ENCODE data around the gene PUS7. TPM values are rescaled to one million over a fixed set of nuclear protein-coding genes. Genes with fewer than 3 reads are reported as not detected.
A peak's percentile ranks its signal among the peaks of the same experiment; 100 is the strongest.
"Not testable (repeated sequence)": the region's sequence is repeated elsewhere in the genome, so short reads cannot be mapped to it uniquely, and the experiment has no call there.

PUS7 gene
- total RNA-seq, 1 donor: 16.8 TPM

DNA sequence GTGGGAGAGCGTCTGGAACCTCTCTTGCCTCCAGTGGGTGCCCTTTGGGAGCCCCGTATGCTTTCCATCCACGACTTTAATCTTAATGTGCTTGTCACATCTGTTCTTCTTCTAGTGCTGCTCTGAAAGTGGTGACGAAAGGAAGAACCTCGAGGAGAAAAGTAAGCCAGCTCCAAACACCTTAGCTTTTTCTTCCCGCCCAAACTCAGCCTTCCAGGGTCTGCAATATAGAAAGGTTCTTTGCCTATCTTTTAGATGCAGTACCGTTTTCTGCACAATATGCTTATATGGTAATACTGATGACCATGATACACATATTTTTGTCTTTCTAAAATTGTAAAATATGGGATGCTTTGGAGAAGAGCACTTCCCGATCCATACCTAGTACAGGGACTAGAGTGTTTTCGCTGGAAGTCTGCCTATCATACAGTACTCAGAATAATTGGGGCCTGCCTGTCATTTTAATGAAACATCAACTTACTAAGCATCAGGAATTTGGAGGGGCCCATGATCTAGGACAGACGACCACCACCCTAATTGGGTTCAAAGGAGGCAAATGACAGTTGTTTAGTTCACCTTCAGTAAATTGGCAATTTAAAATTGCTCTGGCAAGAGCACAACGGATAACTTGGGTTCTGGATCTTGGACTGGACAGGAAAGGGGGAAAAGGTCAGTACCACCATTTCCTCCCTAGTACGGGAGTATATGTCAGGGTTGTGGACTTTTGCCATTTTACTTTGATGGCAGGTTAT lies 10.8 kb upstream of the PUS7 start:
- TF ChIP-seq, protein P1, sequence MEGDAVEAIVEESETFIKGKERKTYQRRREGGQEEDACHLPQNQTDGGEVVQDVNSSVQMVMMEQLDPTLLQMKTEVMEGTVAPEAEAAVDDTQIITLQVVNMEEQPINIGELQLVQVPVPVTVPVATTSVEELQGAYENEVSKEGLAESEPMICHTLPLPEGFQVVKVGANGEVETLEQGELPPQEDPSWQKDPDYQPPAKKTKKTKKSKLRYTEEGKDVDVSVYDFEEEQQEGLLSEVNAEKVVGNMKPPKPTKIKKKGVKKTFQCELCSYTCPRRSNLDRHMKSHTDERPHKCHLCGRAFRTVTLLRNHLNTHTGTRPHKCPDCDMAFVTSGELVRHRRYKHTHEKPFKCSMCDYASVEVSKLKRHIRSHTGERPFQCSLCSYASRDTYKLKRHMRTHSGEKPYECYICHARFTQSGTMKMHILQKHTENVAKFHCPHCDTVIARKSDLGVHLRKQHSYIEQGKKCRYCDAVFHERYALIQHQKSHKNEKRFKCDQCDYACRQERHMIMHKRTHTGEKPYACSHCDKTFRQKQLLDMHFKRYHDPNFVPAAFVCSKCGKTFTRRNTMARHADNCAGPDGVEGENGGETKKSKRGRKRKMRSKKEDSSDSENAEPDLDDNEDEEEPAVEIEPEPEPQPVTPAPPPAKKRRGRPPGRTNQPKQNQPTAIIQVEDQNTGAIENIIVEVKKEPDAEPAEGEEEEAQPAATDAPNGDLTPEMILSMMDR (IDR thresholded peaks at IDR 0.05; ENCODE audit: insufficient read depth, low read depth, low read length): no peak
- H3K4me3 ChIP-seq (ENCODE audit: low read depth, low read length): peak overlapping the region; percentile 96
- peak; percentile 16 for DNase-seq (ENCODE audit: low read depth)

DNA sequence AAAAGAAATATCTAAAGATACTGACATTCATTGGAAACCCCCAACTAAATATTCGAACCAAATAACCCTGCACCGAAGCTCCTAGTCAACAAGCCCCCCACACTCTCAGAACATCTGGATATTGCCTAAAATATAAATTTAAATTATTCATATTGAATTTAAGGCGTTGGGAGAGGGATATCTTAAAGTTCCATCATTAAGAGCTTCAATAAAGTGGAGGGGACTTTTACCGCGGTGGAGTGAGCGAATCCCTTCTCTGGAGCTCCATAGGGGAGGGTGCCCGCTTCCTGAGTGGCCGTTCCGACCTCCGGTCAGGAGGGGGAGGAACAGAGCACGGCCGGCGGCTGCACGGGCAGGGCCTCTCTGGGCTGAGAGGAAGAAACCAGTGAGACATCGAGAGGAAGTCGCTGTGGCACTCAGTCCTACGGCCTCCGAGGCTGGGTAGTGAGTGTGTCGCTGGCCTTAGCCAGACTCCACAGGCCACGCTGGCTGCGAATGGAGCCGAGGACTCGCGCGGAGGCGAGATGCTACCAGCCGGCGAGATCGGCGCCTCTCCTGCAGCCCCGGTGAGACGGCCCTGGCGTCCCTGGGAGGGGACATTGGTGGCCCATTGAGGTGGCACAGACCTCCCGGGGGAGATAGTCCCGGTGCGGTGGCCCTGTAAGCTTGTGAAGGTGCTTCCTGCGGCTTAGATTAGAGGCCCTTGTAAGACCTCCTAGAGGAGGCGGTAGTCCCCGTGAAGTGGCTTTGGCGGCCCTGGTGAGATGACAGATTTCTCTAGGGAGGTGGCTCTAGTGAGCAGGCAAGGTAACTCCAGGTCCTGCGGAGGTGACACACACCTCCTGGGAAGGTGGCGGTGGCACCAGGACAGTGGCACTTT lies 10.0 kb upstream of the PUS7 start, which contains the start of gene RINT1:
TSS of gene RINT1 (plus strand) at position 410 of the 880 bp plus-strand sequence. CDS start at position 525, 115 bp downstream.
- peak within 1 kb of the TSS; percentile 96 for H3K4me3 ChIP-seq (ENCODE audit: low read depth, low read length)
- TF ChIP-seq, protein P1 (IDR thresholded peaks at IDR 0.05; ENCODE audit: insufficient read depth, low read depth, low read length): peak; percentile 82
- peak; percentile 93 for DNase-seq (ENCODE audit: low read depth)

- no peak overlapping the region for H3K4me3 ChIP-seq (ENCODE audit: low read depth, low read length)
- TF ChIP-seq, protein P1 (IDR thresholded peaks at IDR 0.05; ENCODE audit: insufficient read depth, low read depth, low read length): no peak
- DNase-seq (ENCODE audit: low read depth): no peak
These were observed 8.5 kb upstream of the PUS7 start for GRCh38 chr7:105530546-105530945.

GRCh38 chr7:105530126-105530525 lies 8.1 kb upstream of the PUS7 start:
- no peak for DNase-seq (ENCODE audit: low read depth)
- H3K4me3 ChIP-seq (ENCODE audit: low read depth, low read length): no peak overlapping the region
- TF ChIP-seq, protein P1 (IDR thresholded peaks at IDR 0.05; ENCODE audit: insufficient read depth, low read depth, low read length): no peak

- DNase-seq (ENCODE audit: low read depth); H3K4me3 ChIP-seq (ENCODE audit: low read depth, low read length): not testable (repeated sequence)
These were observed 5.7 kb upstream of the PUS7 start for GRCh38 chr7:105527737-105528136.

GRCh38 chr7:105524840-105525239 lies 2.8 kb upstream of the PUS7 start:
- no peak overlapping the region for H3K4me3 ChIP-seq (ENCODE audit: low read depth, low read length)
- TF ChIP-seq, protein P1 (IDR thresholded peaks at IDR 0.05; ENCODE audit: insufficient read depth, low read depth, low read length): no peak
- DNase-seq (ENCODE audit: low read depth): no peak

- DNase-seq (ENCODE audit: low read depth); H3K4me3 ChIP-seq (ENCODE audit: low read depth, low read length): not testable (repeated sequence)
These were observed 2.4 kb upstream of the PUS7 start for GRCh38 chr7:105524423-105524822.
